Erythroblast (primary cell): ENCODE measurements around the gene MYH9.

Experiments used
- DNase-seq, 2 experiments: peaks; one replicate each; lab custom pipeline; 2025; lab: John Stamatoyannopoulos, UW
- GATA1 ChIP-seq: IDR thresholded peaks from 2 replicates; pipeline ENCODE4 v1.6.1; 2011; ENCODE audit warnings: low read depth, mild to moderate bottlenecking, control low read depth, low read length, moderate library complexity
- POLR2A ChIP-seq: IDR thresholded peaks from 2 replicates; pipeline ENCODE4 v1.6.1; 2011; ENCODE audit warnings: mild to moderate bottlenecking, low read length

MYH9 gene

DNA sequence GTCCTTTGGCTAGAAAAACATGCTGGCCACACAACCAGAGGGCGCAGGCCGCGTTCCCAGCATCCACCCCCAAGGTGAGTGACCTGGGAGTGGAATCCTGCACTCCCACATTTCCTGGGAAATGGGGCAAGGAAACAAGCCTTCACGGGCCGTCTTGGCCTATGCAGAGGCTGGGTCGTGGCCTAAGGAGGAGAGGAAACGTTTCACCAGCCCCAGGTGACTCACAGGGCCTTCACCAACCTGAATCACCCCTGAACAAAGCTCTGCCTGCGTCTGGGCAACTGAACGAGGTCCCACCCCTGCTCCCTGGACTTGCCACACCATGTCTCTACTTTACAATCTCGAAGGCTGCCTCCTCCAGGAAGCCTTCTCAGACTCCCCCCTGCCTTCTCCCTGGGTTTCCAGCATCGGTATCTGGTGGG is 13.2 kb downstream of the MYH9 start:
- DNase-seq, result no peak
- TF ChIP-seq GATA1 (no peak), POLR2A (no peak)

DNA sequence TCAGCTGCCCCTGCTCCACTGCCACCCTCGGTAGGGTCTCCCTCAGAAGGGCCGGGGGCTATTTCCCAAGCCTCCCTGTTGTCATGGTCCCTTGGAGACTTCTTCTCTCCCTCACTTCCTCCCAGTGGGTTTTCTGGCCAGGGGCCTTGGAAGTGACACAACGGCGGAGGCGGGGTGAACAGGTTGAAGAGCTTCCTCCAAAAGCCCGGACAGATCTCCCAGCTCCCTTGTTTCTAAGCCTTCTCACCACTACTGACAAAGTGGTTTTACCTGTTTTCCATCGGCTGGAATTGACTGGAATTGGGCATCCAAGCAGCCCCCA is 14.5 kb downstream of the MYH9 start:
- no peak for TF ChIP-seq POLR2A
- no peak for TF ChIP-seq GATA1
- DNase-seq, result no peak

DNA sequence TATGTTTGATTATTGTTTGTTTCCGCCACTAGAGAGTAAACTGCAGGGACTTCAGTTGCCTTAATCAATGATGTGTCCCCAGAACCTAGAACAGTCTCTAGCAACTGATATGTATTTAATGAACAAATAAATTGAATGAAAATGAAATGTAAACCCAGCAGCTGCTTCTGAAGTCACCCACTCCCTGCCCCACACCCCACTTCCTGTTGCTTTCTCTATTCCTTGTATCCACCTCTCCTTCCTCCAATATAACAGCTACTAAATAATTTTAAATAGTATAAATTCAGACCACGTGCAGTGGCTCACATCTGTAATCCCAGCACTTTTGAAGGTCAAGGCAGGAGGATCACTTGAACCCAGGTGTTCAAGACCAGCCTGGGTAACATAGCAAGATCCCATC is 15.8 kb downstream of the MYH9 start:
- TF ChIP-seq GATA1 (no peak), POLR2A (no peak)
- no peak for DNase-seq

DNA sequence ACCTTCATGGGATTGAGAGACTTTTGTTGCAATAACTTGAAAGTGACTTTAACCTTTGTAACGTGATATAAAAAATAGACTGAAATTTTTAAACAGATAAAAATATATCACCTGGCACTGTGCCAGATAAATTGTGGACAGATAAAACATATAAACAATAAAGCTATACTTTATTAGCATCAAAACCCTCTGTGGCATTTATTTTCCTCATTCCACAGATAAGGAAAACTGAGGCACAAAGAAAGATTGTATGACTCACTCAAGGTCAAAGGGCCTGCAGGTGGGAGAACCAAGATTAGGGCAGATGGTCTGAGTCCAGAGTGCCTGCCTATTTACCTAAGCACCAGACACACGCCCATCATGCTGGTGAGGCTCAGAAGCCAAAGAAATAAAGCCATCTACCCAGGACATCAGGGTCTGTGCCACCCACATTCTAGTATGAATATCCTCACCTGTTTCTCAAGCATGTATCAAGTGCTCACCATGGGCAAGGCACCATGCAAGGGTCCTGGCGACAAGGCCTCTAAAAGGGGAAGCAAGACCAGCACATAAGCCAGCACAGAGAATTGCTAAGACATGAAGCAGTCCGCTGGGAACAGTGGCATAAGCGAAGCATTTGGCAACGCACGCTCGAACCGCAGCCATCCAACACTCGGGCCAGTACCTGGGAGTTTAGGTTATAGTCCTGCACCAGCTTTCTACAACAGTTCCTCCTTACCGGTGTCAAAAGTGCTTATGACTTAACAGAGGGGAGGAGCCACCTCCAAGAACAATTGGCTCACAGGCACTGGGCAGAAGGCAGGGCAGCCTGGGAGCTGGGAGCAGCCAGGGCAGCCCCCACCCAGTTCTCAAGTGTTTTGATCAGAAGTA is 17.6 kb downstream of the MYH9 start:
- DNase-seq, result peak; percentile 76 to 87
- TF ChIP-seq GATA1, result no peak
- no peak for TF ChIP-seq POLR2A

DNA sequence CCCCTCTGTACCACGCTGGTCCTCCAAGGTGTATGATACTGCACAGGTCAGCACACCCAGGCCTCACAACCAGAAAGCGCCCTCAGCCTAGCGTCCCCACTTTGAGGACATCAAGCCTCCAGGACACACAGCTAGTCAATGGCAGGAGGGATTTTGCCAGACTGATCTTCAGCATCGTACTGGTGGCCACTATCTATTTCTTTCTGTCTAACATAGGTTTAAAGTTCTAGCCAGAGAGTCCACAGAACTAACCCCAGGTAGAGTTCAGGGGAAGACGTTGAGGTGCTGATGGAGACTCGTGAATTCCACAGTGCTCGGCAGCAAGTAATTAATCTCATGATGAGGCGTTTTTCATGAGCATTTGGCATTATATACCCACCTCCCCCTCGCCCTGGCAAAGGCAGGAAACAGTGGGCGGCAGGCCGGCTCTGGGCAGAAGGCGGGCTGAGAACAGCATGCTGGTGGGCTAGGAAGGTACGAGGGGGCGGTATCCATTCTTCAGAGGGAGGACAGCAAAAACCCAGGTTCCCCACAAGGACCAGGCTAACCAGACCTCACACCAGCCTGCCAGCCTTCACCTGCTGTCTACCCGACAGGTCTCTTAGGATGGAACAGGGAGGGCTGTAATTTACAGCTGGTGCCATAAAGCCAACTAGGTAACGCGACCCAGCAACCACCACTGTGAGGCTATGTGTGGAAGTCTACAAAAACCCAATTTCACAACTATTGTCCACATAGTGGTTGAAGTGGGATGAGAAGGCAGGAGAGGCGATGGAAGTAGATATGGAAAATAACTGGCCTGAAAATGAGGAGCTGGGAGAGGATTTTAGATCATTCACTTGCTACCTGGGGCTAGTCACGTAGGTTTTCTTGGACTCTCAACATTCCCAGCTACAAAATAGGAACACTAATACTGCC is 18.5 kb downstream of the MYH9 start:
- no peak for TF ChIP-seq POLR2A
- peak; percentile 54 to 60 for DNase-seq

DNA sequence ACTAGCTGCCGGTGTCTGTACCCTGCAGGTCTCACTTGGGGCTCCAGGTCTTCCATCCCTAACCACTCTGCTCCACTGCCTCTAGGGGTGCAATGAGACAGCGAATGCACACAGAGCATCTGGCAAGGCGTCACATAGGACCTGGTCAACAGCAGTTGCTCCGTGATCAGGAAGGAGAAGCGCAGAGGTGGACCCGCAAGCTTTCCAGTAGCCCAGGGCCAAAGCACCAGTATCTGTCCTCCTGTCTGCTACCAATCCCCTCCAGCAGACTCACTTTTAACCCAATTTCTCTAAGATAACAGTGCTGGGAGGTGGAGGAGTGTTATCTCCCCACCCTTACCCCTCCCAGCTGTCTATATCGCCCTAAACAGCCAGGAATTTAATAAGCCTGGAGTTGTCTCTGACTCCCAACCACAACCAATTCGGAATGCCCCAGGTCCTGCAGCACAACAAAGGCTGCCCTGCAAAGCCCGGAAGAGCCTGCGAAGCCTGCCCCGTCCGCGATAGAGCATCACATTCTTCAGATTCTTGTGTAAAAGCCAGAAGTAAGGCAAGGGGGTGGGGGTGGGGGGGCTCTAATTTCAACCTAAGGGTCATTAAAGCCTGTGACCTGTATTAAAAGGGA is 19.3 kb downstream of the MYH9 start:
- DNase-seq, result peak; percentile 91 to 98

DNA sequence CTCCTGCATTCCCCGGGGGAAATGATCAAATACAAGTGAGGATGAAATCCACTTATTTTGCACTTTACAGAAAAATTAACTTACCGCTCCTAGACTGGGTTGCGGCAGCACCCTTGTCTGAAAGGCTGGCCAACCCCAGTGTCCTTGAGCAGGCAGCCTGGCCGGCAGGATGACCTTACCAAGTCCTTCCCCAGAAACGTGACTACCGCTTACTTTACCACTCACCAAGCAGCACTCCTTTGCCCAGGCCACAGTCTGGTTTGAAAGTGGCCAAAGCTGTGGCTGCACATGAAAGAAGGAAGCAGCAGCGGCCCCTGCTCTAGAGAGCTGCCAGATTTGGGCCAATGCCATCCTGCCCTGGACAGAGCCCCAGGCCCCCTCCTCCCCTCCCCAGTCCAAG is 20.3 kb downstream of the MYH9 start:
- DNase-seq, result no peak
- TF ChIP-seq GATA1, result no peak
- no peak for TF ChIP-seq POLR2A

More for the DNA sequence above, 19.3 kb downstream of the MYH9 start:
- TF ChIP-seq POLR2A (peak; percentile 42), GATA1 (peak; percentile 53)

DNA sequence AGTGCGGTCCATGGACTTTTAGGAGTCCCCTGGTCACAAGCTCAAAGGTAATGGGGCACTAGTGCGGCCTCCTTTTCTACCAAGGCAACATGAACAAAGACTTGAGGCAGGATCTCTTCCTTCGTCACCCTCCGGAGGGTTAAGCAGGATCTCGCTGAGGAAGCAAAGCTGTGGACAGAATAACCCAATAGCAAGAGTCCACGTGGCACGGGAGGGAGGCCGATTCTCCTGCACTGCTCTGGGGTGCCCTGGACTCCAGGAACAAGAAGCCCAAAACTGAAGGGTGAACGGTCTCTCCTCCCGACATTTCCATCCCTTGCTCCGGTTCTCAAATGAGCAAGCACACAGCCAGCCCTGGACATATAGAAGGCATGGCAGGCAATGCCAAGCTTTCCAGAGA is 20.7 kb downstream of the MYH9 start:
- TF ChIP-seq GATA1 (no peak), POLR2A (no peak)
- no peak for DNase-seq

DNA sequence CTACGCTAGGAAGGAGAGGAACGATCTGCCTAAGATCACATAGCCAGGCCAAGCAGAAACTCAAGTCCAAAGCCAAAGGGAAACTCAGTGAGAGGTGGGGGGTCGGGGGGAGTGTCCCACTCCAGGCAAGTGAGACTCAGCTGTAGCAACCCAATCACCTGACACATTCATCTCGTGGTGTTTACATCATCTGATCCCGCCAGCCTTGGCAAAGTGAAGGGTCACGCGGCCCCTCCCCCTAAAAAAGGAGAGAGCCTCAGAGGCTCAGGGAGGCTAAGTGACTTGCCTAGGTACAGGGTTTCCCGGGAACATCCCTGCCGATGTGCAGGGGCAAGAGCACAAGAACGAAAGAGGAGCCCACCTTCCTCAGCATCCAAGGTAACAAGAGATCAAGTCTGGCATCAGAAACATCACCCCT is 21.5 kb downstream of the MYH9 start:
- DNase-seq, result peak; percentile 40 to 57

DNA sequence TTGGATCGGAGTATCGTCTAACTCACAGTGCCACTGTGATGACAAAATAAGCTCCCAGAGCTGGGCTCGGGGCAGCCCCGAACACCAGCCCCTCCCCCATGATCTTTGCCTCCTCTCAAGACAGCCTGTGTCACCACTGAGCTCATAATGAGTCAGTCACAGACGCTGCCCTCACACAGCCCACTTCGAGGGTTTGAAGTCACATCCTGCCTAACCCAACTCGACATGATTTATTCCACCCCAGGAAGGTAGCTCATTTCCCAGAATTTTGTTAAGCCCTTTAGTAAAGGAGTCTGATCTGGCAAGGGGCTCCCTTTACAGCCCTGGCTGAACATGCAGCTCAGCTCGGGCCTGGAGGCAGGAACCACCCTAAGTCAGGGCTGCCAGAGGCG is 22.8 kb downstream of the MYH9 start:
- DNase-seq, result peak; percentile 79 to 90
- no peak for TF ChIP-seq POLR2A
- TF ChIP-seq GATA1, result no peak

More for the DNA sequence above, 21.5 kb downstream of the MYH9 start:
- TF ChIP-seq GATA1 (no peak), POLR2A (no peak)

DNA sequence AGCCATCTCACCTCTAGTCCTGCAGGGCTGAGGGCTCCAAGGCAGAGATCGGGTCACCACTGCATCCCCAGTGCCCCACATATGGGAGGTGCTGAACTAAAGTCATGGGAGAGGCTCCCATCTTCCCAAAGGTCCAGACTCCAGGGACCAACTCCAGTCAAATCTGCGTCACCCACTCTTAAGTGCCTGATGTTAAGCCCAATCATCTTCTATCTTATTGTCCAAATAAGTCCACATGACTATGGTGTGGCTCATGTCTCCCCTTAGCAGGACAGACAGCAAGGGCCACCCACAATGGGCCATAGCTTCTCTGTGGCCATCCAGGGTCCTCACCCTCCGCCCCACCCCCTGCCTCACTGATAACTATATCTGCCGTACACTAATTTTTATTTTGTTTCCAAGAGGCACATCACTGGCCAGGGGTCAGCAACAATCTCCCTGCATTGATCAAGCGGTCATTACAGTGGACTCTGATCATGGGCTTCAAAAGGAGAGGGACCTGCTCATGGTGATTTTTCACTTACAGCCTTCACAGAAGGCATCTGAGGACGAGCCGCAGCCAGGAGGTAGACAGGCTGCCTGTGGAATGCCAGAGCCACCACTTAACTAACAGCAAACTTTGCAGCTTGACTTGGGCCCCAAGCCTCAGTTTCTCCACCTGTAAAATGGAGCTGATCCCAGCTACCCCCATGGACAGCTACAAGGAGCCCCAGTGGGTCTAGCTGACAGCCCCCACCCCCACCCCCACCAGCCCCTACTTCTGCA is 23.3 kb downstream of the MYH9 start:
- peak in 1 of 2 experiments; percentile 36 for DNase-seq
- TF ChIP-seq GATA1 (no peak), POLR2A (no peak)

DNA sequence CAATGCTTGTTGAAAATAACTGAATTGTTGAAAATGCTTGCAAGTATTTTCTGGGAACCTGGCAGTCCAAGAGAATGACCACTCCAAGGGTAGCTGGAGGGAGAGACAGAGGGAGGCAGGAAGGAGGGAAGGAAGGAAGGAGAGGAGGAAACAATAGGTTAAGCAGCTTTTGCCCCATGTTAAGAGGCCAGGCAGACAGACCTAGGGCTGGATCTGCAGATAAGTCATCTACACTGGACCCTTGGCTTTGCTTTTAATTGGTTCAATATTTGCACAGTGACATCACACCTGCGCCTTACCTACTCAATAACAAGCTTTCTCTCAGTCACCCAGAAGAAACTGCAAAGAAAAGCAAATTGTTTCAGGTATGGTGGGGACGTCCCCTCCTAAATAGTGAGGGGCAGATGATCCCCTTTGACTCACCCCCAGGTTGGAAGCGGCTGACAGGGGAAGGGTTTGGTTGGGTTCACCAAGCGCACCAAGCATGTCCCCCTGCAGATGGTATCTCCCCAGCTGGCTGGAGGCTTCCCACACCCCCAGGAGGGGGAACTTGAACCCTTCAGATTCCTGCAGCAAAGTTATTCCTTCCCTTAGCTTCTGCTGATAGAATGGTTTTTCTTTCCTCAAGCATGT is 24.3 kb downstream of the MYH9 start:
- peak; percentile 44 to 48 for DNase-seq
- TF ChIP-seq GATA1 (no peak), POLR2A (no peak)
